Measurements from ENCODE around the gene CARS2.

DNA sequence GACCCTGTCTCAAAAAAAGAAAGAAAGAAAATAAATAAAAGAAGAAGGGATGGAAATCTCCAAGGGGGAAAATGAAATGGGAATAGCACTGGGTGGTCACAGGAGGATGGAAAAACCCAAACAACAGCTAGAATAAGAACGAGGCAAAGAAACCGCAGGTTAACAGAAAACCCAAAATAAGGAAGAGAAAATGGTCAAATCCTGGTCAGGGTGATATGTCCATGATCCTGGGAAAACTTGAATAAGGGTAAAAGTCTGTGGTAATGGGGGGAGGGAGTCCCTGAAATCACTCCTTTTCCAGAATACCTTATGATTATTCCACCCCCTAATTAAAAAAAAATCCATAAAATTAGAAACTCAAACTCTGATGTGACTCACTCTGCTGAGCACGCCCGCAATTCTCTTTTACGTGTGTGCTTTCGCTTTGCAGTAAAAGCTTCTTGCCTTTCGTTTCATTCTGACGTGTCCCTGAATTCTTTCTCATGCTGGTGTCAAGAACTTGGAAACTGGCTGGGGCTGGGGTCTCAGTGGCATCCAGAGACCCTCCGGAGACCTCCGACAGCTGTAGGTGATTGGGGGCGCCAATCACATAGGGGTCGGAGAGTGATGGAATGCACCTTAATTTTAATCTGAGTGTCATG lies 94.8 kb downstream of the CARS2 start:
- no peak for TF ChIP-seq EZH2 (IDR thresholded peaks at IDR 0.05; ENCODE audit: low read depth, low read length, severe bottlenecking)
- TF ChIP-seq CEBPB (IDR thresholded peaks at IDR 0.05; ENCODE audit: low read depth, low read length), result no peak
- TF ChIP-seq, protein P1, sequence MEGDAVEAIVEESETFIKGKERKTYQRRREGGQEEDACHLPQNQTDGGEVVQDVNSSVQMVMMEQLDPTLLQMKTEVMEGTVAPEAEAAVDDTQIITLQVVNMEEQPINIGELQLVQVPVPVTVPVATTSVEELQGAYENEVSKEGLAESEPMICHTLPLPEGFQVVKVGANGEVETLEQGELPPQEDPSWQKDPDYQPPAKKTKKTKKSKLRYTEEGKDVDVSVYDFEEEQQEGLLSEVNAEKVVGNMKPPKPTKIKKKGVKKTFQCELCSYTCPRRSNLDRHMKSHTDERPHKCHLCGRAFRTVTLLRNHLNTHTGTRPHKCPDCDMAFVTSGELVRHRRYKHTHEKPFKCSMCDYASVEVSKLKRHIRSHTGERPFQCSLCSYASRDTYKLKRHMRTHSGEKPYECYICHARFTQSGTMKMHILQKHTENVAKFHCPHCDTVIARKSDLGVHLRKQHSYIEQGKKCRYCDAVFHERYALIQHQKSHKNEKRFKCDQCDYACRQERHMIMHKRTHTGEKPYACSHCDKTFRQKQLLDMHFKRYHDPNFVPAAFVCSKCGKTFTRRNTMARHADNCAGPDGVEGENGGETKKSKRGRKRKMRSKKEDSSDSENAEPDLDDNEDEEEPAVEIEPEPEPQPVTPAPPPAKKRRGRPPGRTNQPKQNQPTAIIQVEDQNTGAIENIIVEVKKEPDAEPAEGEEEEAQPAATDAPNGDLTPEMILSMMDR (IDR thresholded peaks at IDR 0.05; ENCODE audit: control extremely low read depth in 1 of 3, insufficient read depth in 1 of 3, low read depth in 1 of 3, low read length in 3 of 3), result no peak
- no peak for TF ChIP-seq POLR2AphosphoS5 (IDR thresholded peaks at IDR 0.05; ENCODE audit: low read depth, low read length)
- no peak for TF ChIP-seq TEAD4 (IDR thresholded peaks at IDR 0.05; ENCODE audit: low read depth, low read length)
- no peak for TF ChIP-seq CHD1 (IDR thresholded peaks at IDR 0.05; ENCODE audit: low read depth, low read length)
- no peak for TF ChIP-seq NRF1 (IDR thresholded peaks at IDR 0.05; ENCODE audit: low read depth, low read length)
- TF ChIP-seq TAF1 (IDR thresholded peaks at IDR 0.05; ENCODE audit: low read depth, low read length), result no peak

Data from H1 (cell line).